ENCODE data around the gene RFNG.

Gene RFNG

DNA sequence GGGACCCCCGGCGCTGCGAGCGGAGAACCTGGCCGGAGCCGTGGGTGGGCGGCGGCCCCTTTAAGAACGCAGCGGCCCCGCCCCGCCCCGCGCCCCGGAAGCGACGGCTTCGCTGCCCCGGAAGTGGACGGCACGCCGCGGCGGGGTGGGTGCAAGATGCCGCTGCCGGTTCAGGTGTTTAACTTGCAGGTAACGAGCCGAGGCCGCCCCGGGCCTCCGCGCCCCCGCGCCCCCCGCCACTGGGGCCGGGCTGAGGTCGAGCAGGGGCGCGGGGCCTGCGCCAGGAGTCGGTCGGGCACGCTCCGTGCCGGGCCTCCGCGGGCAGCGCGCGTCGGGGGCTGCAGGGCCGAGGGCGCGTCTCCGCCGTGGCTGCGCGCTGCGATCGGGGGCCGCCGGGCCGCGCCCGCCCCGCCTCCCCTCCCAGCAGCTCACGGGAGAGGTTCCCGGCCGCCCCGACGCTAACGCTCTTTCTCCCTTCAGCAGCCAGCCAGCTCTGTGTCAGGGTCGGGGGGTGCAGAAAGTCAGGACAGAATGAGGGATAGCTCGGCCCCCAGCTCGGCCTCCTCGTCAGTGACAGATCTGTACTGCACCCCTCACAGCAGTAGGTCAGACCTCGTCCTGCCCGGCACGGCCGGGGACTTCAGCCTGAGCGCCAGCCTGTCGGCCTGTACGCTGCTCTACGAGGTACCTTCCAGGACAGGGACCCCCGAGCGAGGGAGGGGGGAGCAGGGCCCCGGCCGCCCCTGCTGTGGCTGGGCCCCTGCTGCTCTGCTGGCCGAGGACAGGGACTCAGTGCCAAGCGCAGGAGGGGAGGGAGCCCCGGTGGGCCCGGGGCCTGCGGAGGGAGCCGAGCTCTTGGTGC lies at the start of gene RFNG, which contains the start of gene GPS1:
RFNG (minus strand) TSS at position 36 of the 862 bp plus-strand sequence. CDS start 45 bp downstream, outside the sequence.
GPS1 (plus strand) TSS at position 123 of the 862 bp plus-strand sequence; CDS start at position 157, 34 bp downstream.
- Histone ChIP-seq H3K9me3 (ENCODE audit: control insufficient read depth, insufficient read depth, low read length) (no peaks in the 10 kb centered on the region), H4K20me1 (ENCODE audit: control insufficient read depth, insufficient read depth, low read depth, low read length) (peaks cover 3% of the 10 kb centered on the region; the same call in 1 of the 2 replicates), H3K79me2 (ENCODE audit: control insufficient read depth, low read length) (peaks cover 19% of the 10 kb centered on the region), H3F3A (ENCODE audit: control insufficient read depth, insufficient read depth) (no peaks in the 10 kb centered on the region), H3K27me3 (ENCODE audit: control insufficient read depth, low read length) (no peaks in the 10 kb centered on the region), H3K4me3 (ENCODE audit: low read length) (peak within 1 kb of the TSS; percentile 97), H3K4me1 (ENCODE audit: control insufficient read depth, low read length) (peaks cover 17% of the 10 kb centered on the region), H3K9me2 (replicated peaks; ENCODE audit: control insufficient read depth, low read length) (no peaks in the 10 kb centered on the region), H3K4me2 (ENCODE audit: low read length) (peak within 1 kb of the TSS; percentile 94), H3K36me3 (ENCODE audit: control insufficient read depth, low read length) (peaks cover 29% of the 10 kb centered on the region), H3K27ac (ENCODE audit: low read depth, low read length) (no peak within 1 kb of the TSS)
- TF ChIP-seq CTCF (IDR thresholded peaks at IDR 0.05; ENCODE audit: low read depth, low read length, poor library complexity, severe bottlenecking) (no peak), EZH2phosphoT487 (IDR thresholded peaks at IDR 0.05; ENCODE audit: borderline replicate concordance, low read length) (no peak)

DNA sequence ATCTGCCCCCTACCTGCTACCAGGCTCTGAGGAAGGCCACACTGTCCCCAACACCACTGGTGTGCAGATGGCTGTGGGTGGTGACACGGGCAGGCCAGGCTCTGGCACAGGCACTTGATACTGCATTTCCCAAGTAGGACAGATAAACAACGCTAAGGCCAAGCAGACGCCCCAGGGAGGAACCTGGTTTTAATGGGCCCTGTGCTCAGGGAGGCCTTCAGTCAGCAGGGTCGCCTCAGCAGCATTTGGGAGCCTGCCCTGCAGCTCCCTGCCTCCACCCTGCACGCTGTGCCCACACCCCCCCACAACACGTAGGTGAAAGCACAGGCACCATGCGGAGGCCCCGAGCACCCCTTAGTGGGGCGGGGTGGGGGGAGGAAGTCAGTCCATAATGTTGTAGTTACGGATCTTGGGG lies 49.7 kb upstream of the RFNG start:
- TF ChIP-seq EZH2phosphoT487 (IDR thresholded peaks at IDR 0.05; ENCODE audit: borderline replicate concordance, low read length): no peak
- TF ChIP-seq CTCF (IDR thresholded peaks at IDR 0.05; ENCODE audit: low read depth, low read length, poor library complexity, severe bottlenecking): no peak
- no peaks in the 10 kb centered on the region for H3K9me2 ChIP-seq (replicated peaks; ENCODE audit: control insufficient read depth, low read length)
- H3K79me2 ChIP-seq (ENCODE audit: control insufficient read depth, low read length): peaks cover 38% of the 10 kb centered on the region
- peaks cover 51% of the 10 kb centered on the region for H3K4me1 ChIP-seq (ENCODE audit: control insufficient read depth, low read length)
- no peak overlapping the region for H3K27ac ChIP-seq (ENCODE audit: low read depth, low read length)
- peaks cover 9% of the 10 kb centered on the region for H3F3A ChIP-seq (ENCODE audit: control insufficient read depth, insufficient read depth)
- no peaks in the 10 kb centered on the region for H3K27me3 ChIP-seq (ENCODE audit: control insufficient read depth, low read length)
- peak overlapping the region; percentile 98; the same call in 1 of the 2 replicates for H3K4me2 ChIP-seq (ENCODE audit: low read length)
- no peaks in the 10 kb centered on the region for H3K9me3 ChIP-seq (ENCODE audit: control insufficient read depth, insufficient read depth, low read length)
- no peak overlapping the region for H3K4me3 ChIP-seq (ENCODE audit: low read length)
- peaks cover 41% of the 10 kb centered on the region for H3K36me3 ChIP-seq (ENCODE audit: control insufficient read depth, low read length)
- peaks cover 9% of the 10 kb centered on the region for H4K20me1 ChIP-seq (ENCODE audit: control insufficient read depth, insufficient read depth, low read depth, low read length)

- peak overlapping the region; percentile 92 for H3K4me3 ChIP-seq (ENCODE audit: low read length)
- H3K36me3 ChIP-seq (ENCODE audit: control insufficient read depth, low read length): peaks cover 47% of the 10 kb centered on the region
- peak overlapping the region; percentile 98 for H3K4me2 ChIP-seq (ENCODE audit: low read length)
- H3K4me1 ChIP-seq (ENCODE audit: control insufficient read depth, low read length): peaks cover 51% of the 10 kb centered on the region
- peaks cover 15% of the 10 kb centered on the region for H4K20me1 ChIP-seq (ENCODE audit: control insufficient read depth, insufficient read depth, low read depth, low read length)
- H3K9me3 ChIP-seq (ENCODE audit: control insufficient read depth, insufficient read depth, low read length): no peaks in the 10 kb centered on the region
- peaks cover 9% of the 10 kb centered on the region for H3F3A ChIP-seq (ENCODE audit: control insufficient read depth, insufficient read depth)
- H3K79me2 ChIP-seq (ENCODE audit: control insufficient read depth, low read length): peaks cover 44% of the 10 kb centered on the region
- no peak for TF ChIP-seq CTCF (IDR thresholded peaks at IDR 0.05; ENCODE audit: low read depth, low read length, poor library complexity, severe bottlenecking)
- no peak for TF ChIP-seq EZH2phosphoT487 (IDR thresholded peaks at IDR 0.05; ENCODE audit: borderline replicate concordance, low read length)
- H3K27me3 ChIP-seq (ENCODE audit: control insufficient read depth, low read length): no peaks in the 10 kb centered on the region
- no peaks in the 10 kb centered on the region for H3K9me2 ChIP-seq (replicated peaks; ENCODE audit: control insufficient read depth, low read length)
- H3K27ac ChIP-seq (ENCODE audit: low read depth, low read length): peak overlapping the region; percentile 92
Measured at GRCh38 chr17:82100502-82101298, 49.1 kb upstream of the RFNG start.
